Spinal cord (tissue), 10 donors: ENCODE measurements around the gene ZBTB42. TPM values are rescaled to one million over a fixed set of nuclear protein-coding genes. Genes with fewer than 3 reads are reported as not detected.

Experiments
- DNase-seq, 6 donors: peaks; one replicate each; pipeline versions ENCODE4 v3.0.0 to v3.0.0-alpha.2; 2013 to 2015; ENCODE audit warnings: low spot score in 6 of 6, low read depth in 4 of 6
- H3K27ac ChIP-seq: one replicate; pipeline ENCODE4 v1.5.1; 2013; ENCODE audit warnings: low read depth, low read length, control low read depth
- H3K27me3 ChIP-seq: one replicate; pipeline ENCODE4 v1.6.1; 2013; ENCODE audit warnings: low read length; ENCODE audit not compliant: control insufficient read depth, insufficient read depth
- H3K36me3 ChIP-seq: one replicate; pipeline ENCODE4 v1.6.1; 2013; ENCODE audit warnings: low read length; ENCODE audit not compliant: control insufficient read depth, insufficient read depth
- H3K4me1 ChIP-seq: one replicate; pipeline ENCODE4 v1.6.1; 2013; ENCODE audit warnings: low read length; ENCODE audit not compliant: control insufficient read depth, insufficient read depth
- H3K4me3 ChIP-seq: one replicate; pipeline ENCODE4 v1.5.1; 2013; ENCODE audit warnings: low read depth, low read length, control low read depth
- H3K9me3 ChIP-seq: one replicate; pipeline ENCODE4 v1.6.1; 2013; ENCODE audit warnings: low read length; ENCODE audit not compliant: control insufficient read depth, insufficient read depth
- WGBS: methylation state at CpG from one replicate; pipeline ENCODE4 v1.1.5; 2013; ENCODE audit warnings: missing lambda C conversion rate; ENCODE audit not compliant: insufficient coverage; 5-methylcytosine and 5-hydroxymethylcytosine counted together
- polyA plus RNA-seq, 2 donors: library from polyadenylated mRNA; unstranded; fragments of 120-200 nt; gene quantifications; one replicate each; pipeline ENCODE4 v1.2.1, GENCODE V29; 2013; ENCODE audit not compliant: insufficient read length in 2 of 2
- total RNA-seq, 2 donors: library from RNA; depleted of rRNA in 1 of 2; stranded (reverse); fragments of 120-200 nt in 1 of 2; fragments of >200 nt in 1 of 2; gene quantifications; one replicate each; pipeline versions ENCODE4 v1.2.3 to v1.2.4, GENCODE V29; 2013 to 2014
- donor health status: healthy.

ZBTB42 gene
- total and polyA plus RNA-seq, 4 donors = 0.99 to 2.3 (median 1.9) TPM

GRCh38 chr14:104794631-104794992 lies 6.3 kb upstream of the ZBTB42 start:
- H3K36me3 ChIP-seq = peaks cover 45% of the 10 kb centered on the region
- peak overlapping the region; percentile 35 for H3K27ac ChIP-seq
- 3% methylated on average over 16 of the region's 16 CpGs for WGBS
- H3K4me3 ChIP-seq = peak overlapping the region; percentile 59
- H3K27me3 ChIP-seq = peaks cover 2% of the 10 kb centered on the region
- H3K9me3 ChIP-seq = no peaks in the 10 kb centered on the region
- DNase-seq = peak in 1 of 6 donors; percentile 46
- H3K4me1 ChIP-seq = peaks cover 46% of the 10 kb centered on the region

DNA sequence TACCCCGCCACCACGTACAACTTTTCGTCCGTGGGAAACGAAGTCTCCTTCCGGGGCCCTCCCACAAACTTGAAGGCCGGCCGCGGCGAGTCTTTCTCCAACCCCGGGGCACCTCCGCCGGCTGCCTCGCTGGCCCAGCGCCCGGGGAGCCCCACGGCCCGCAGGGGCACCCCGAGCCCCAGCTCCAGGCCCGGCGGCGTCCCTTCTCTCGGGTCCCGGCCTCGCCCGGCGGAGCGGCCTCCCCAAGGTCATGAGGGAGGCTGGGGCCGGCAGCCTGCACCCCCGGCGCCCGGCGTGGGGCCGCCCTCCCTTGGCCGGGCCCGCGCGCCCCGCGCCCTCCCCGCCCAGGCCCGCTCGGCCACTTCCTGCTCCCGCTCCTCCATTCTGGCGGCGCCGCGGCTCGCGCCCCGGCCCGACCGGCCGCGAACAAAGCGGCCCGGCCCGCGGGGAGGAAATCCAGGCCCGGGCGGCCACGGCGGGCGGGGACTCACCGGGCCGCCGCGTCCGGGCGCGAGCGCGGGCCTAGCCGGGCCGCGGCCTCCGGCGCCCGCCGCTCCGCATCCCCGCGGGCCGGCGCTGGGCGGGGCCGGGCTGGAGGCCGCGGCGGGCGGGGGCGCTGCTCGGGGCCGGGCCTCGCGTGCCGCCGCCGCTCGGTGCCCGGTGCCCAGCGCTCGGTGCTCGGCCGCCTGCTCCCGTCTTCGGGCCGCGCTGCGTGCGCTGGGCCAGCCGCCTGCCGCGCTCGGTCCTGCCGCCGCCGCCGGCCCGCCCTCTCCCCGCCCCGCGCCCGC lies 5.7 kb upstream of the ZBTB42 start, which contains the start of gene AKT1:
AKT1 (minus strand) TSS at position 756 of the 788 bp plus-strand sequence. CDS start 3,105 bp downstream, outside the sequence.
- peaks cover 4% of the 10 kb centered on the region for H3K27me3 ChIP-seq
- peak in 1 of 6 donors; percentile 33 for DNase-seq
- H3K4me3 ChIP-seq = peak within 1 kb of the TSS; percentile 59
- peaks cover 51% of the 10 kb centered on the region for H3K4me1 ChIP-seq
- no peaks in the 10 kb centered on the region for H3K9me3 ChIP-seq
- H3K36me3 ChIP-seq = peaks cover 39% of the 10 kb centered on the region
- under 1% methylated on average over 119 of the region's 124 CpGs for WGBS
- peak within 1 kb of the TSS; percentile 35 for H3K27ac ChIP-seq

GRCh38 chr14:104795781-104796686 lies 4.9 kb upstream of the ZBTB42 start:
- 5% methylated on average over 50 of the region's 55 CpGs for WGBS
- Histone ChIP-seq H3K9me3 (no peaks in the 10 kb centered on the region), H3K4me1 (peaks cover 52% of the 10 kb centered on the region), H3K27ac (no peak overlapping the region), H3K27me3 (peaks cover 6% of the 10 kb centered on the region), H3K4me3 (peak overlapping the region; percentile 39), H3K36me3 (peaks cover 31% of the 10 kb centered on the region)
- DNase-seq = peak in 2 of 6 donors; percentile 68 to 73

DNA sequence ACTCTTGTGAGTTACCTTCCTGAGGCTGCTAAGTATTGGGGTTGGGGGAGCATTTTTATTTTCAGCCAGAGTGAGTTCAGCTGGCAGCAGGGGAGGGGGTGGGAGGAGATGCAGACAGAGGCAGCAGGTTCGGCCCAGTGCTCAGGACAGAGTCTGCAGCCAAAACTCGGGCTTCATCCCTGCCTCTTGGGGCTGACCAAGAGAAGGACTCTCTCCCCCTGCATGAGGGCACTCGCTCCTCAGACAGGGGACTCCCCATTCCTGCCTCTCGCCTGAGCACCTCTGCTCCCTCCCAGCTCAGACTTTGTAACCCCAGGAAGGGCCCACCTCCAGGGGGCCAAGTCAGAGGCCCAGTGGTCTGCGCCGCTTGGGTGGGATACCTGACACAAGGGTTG lies 4.2 kb upstream of the ZBTB42 start:
- Histone ChIP-seq H3K27me3 (peaks cover 12% of the 10 kb centered on the region), H3K9me3 (no peaks in the 10 kb centered on the region), H3K4me1 (peaks cover 58% of the 10 kb centered on the region), H3K27ac (no peak overlapping the region), H3K36me3 (peaks cover 27% of the 10 kb centered on the region), H3K4me3 (no peak overlapping the region)
- WGBS = 76% methylated on average over 6 of the region's 6 CpGs
- DNase-seq = no peak

DNA sequence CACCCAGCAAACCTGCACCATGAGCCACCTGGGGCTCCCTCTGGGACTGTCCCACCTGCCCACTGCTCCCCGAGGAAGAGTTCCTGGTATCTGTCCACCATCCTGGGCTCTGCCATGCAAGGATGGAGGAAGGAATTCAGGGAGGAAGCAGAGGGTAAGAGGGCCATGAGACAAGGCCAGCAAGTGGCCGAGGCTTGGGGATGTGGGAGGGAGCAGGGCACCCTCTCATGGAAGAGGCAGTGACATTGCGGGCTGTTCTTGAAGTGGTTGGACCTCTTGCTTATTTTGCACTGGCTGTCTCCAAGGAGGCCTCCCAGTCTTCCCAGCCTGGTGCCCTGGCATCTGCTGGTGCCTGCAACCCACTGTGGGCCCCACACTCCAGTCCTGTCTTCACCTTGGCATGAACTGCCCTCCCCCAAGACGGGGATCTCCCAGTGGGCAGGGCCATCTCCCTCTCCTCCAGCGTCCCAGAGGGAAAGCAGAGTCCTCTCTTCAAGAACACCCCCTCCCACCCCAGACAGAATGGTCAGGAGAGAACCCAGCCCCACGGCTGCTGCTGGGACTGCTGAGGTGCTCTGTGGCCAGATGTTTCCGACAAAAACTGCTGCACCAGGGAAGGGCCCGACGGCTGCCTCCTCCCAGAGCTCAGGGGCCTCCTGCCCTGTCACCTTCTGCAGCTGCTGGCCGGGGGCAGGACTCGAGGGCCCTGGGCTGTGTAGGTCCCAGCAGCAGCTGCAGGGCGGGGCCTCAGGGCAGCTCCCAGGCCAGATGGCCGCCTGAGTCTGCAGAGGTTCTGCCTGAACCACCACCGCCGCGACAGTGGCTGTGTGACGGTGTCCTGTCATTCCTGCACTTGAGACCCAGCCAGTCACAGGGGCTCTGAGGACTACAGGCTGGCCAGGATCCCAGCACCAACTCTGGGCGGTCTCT lies 3.5 kb upstream of the ZBTB42 start:
- peaks cover 54% of the 10 kb centered on the region for H3K4me1 ChIP-seq
- WGBS = 34% methylated on average over 17 of the region's 18 CpGs
- H3K36me3 ChIP-seq = peaks cover 27% of the 10 kb centered on the region
- H3K27ac ChIP-seq = no peak overlapping the region
- no peak overlapping the region for H3K4me3 ChIP-seq
- peaks cover 19% of the 10 kb centered on the region for H3K27me3 ChIP-seq
- no peaks in the 10 kb centered on the region for H3K9me3 ChIP-seq
- DNase-seq = no peak

DNA sequence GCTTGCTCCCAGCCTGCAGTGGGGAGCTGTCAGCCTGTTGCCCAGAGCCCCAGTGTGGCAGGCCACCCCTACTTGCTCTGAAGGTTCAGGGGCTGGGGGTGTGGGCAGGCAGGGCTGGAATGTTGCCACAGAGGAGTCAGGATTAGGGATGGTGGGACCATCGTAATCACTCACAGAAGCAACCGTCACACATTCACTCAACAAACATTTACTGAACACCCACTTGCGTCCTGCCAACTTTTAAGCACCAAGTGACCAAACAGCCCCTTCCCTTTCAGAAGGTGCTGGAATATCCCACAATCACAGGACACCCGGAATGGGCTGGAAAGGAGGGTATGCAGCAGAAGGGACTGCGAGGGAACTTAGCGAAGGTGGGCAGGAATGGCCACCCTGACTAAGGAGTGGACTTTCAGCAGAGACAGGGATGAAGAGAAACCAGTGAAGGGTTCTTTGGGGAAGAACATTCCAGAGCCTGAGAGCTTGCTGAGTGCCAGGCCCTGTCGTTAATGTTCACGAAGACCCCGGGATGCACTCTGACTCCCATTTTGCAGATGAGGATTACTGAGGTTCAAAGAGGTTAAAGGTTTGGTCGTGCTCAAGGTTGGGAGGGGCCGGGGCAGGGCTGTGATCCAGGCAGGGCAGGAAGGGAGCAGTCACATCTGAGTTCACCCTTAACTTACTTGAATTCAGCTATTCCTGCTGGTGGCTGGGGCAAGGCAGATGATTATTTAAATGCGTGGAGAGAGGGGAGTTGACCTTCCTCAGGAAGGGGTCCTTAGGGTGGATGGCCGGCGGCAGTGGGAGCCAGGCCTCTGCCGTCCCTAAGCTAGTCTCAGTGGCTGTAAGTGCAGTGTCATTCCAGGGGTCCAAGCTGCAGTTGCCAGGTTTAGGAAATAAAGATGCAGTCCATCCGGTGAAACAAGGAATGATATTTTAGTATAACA lies 2.3 kb upstream of the ZBTB42 start:
- Histone ChIP-seq H3K4me1 (peaks cover 42% of the 10 kb centered on the region), H3K27me3 (peaks cover 20% of the 10 kb centered on the region), H3K27ac (no peak overlapping the region), H3K4me3 (no peak overlapping the region), H3K36me3 (peaks cover 19% of the 10 kb centered on the region), H3K9me3 (no peaks in the 10 kb centered on the region)
- DNase-seq = no peak
- 70% methylated on average over 12 of the region's 16 CpGs for WGBS

DNA sequence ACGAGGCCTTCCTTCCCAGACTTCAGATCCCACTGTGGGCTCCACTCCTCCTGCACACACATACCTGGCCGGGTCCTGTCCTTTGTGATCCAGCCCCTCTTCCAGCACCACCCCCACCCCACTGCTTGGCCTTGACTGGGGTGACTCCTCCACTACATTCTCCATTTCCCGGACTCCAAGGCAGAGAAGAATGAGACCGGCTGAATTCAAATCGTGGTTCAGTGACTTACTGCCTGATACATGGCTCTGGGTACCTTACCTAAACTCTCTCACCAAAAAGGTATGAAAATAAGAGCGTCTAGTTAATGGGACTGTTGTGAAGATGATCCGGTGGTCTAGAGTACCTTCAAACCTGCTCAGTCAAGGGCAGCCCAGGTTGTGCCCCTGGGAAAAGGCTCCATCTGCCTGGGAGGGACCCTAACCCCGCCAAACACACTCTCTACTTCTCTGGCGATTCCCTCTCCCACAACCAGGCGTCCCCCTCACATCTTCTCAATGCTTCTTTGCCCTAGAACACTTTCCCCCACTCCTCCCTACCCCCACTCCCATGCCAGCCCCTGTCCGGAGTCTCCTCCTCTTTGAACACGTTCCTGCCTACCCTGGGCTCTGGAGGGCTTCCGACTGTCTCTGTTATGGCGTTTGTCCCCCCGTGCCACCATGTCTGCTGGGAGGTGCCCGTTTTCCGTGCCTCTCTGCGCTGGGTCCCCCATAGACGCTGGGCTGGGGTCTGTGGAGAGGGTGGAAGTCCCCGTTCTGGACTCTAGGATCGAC lies 1.5 kb upstream of the ZBTB42 start:
- H3K9me3 ChIP-seq = no peaks in the 10 kb centered on the region
- peak overlapping the region; percentile 41 for H3K4me3 ChIP-seq
- peaks cover 34% of the 10 kb centered on the region for H3K4me1 ChIP-seq
- peaks cover 20% of the 10 kb centered on the region for H3K27me3 ChIP-seq
- peak overlapping the region; percentile 84 for H3K27ac ChIP-seq
- 13% methylated on average over 15 of the region's 21 CpGs for WGBS
- peaks cover 13% of the 10 kb centered on the region for H3K36me3 ChIP-seq
- DNase-seq = peak in 2 of 6 donors; percentile 60 to 71
